Activated CD4-positive, alpha-beta T cell treated with anti-CD3 and anti-CD28 coated beads, Interleukin-2, amount 50 U/mL, for 4 hours (primary cell): ENCODE results near the gene PPCDC.

Source experiments
- DNase-seq, 2 experiments: peaks; one replicate each; pipeline ENCODE4 v3.0.0-alpha.2; 2020

PPCDC gene, protein sequence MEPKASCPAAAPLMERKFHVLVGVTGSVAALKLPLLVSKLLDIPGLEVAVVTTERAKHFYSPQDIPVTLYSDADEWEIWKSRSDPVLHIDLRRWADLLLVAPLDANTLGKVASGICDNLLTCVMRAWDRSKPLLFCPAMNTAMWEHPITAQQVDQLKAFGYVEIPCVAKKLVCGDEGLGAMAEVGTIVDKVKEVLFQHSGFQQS

DNA sequence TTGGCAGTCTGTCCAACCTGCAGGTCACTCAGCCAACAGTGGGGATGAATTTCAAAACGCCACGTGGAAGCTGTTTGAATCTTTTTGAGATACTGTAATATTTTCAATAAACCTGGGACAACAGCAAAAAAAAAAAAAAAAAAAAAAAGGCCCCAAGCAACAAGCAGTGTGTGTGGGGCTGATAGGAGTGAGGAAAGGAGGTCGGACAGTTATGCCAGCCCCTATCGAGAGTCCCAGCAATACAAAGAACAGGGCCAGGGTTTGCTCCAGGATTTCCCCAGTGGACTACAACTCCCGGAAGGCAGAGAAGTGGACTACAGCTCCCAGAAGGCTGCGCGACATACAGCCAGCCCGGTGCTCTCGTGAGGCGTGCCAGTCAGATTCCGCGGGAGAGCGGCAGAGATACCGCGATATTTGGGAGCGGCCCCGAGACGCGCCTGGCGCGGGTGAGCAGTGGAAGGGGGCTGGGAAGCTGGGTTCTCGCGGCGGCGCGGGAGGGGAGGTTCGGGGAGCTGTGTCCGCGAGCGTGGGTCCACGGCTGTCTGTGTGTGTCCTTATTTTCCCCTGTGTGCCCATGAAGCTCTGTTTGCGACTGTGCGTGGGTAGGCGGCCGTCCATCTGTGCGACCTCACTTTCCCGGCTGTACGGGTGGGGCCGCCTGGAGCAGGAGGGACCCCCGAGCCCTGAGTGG is at the start of gene PPCDC:
Gene PPCDC (plus strand): TSS at position 410 of the 691 bp plus-strand sequence. CDS start 4,729 bp downstream, outside the sequence.
- peak; percentile 91 to 92 for DNase-seq

DNA sequence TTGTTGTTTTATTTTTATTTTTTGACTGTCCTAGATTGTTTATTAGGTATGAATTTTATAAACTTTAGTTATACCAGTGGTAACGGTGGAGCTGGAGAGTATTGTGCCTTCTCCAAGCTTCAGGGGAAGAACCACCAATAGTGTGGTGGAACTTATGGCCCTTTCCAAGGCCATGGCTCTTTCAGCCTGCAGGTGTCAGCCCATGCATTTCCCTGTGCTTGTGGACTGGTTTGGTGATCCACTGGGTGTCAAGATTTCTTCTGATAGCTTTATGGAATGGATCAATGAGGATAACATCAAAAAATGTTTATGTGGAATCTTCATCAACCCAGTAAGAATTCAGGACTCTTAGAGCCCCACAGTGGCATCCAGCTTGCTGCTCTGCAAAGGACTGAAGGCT is 47.2 kb upstream of the PPCDC start:
- DNase-seq, result no peak

DNA sequence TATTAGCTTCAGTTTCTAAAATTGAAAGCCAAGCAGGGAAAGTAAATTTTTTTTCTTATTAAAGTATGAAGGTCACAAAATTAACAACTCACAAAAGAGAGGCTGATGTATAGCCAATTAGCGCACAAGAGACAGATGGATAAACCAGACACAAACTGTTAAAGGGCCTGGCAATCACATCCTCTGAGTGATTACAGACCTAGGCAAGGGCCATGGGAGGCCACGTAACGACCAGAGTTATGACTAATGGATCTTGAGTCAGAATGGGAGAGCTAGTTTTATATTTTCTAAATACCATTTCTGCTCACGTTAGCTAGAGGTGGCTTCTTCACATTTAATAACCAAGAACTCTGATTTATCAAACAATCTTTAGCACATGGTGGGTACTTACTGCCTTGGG is 45.8 kb upstream of the PPCDC start:
- DNase-seq, result no peak

DNA sequence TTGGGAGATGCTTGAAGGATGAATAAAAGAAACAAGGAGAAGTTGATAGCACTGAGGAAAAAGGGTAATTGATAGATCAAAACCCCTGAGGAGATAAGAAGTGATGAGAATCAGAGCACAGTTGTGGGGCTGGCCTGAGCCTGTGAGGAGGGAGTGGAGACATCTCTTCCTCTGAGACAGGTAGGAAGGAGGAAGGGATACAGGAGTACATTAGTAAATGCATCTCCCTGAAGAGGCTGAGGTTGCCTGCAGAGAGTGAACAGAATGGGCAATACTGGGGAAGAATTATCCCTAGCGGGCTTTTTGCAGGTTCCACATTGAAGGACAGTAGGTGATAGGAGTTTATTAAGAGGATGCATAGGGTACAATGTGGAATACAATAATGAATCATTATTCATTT is 45.3 kb upstream of the PPCDC start:
- no peak for DNase-seq

DNA sequence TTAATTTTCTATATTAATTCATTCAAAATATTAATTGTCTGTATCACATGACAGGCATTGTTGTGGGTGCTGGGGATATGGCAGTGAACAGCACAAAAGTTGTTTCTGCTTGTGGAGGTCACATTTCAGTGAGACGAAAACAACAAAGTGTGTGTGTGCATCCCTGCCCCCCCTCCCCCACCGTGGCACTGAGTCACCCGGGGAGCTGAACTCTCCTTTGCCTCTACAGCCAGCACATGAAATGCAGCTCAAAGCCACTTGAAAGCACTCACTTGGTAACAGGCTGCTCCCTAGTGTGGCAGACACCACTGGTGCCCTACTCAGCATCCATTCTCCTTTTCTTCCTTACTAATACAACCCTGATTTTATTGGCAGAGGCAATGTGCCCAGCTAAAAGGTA is 44.9 kb upstream of the PPCDC start:
- peak in 1 of 2 experiments; percentile 31 for DNase-seq

DNA sequence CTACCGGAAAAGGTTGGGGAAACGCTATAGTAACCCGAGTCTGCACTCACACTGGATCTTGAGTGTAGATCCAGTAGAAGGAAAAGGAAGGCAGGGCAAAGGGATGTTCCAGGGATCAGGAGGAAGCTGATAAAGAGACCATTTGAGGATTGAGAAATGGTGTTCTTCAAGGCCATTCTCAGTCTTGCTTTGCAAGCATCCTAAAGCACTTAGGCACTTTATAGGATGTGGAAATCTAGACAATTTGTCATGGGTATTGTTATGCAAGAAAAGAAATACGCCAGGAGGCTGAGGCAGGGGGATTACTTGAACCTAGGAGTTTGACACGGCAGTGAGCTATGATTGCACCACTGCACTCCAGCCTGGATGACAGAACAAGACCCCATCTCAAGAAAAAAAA is 41.2 kb upstream of the PPCDC start:
- DNase-seq, result no peak

DNA sequence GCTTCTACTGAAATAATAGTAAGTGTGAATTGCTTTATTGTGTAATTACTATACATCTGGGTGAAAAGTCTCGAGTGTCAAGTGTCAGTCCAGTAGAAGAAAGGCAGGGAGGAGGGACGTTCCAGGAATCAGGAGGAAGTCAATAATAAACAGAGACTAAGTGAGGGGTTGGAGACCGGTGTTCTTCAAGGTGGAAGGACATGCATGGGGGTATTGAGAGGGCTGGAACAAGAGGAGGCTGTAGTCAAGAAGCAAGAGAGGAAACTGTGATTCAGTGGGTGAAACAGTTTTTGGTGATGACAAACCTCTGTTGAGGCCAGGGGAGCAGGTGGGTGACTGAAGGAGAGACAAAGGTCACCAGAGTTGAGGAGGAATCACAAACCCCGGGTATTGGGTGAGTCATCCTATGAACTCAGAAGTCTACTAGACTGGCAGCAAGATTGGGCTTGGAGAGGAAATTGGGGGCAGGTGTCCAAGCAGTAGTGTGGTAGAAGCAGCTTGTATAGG is 39.6 kb upstream of the PPCDC start:
- peak; percentile 10 to 25 for DNase-seq

DNA sequence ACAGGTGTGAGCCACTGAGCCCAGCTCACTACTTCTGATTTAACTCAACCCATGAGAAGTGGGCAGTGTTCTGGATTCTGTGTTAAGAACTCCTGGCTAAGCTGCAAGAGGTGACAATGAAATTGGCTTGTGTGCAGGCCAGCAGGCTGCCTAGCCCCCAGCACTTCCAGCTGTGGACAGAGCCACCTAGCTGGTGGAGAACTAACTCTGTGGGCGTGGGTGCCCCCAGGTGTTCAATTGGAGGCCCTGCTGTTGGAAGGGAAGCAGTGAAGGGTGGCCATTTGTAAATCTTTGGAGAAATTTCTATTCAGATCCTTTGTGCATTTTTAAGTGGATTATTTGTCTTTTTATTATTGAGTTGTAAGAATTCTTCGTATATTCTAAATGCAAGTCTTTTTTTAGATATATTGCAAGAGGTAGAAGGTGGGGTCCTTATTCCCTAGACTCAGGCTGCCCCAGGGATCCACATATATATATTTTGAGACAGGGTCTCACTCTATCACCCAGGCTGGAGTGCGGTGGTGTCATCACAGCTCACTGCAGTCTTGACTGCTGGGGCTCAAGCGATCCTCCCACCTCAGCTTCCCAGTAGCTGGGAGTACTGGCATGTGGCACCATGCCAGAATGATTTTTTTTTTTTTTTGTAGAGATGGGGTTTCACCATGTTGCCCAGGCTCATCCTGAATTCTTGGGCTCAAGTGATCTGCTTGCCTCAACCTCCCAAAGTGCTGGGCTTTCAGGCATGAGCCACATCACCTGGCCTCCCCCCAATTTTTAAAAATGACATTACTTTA is 35.2 kb upstream of the PPCDC start:
- DNase-seq, result peak in 1 of 2 experiments; percentile 9

DNA sequence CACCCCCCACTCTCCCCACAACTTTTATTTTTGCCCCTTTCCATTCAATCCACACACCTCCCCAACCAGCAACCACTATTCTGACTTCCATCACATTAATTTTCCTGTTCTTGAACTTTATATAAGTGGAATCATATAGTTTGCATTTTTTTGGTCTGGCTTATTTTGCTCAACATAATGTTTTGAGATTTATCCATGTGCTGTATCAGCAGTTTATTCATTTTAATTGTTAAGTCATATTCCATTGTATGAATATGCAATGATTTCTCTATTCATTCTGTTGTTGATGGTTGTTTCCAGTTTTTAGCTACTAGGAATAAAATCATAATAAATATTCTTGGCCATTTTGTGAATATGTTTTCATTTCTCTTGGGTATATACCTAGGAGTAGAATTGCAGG is 33.9 kb upstream of the PPCDC start:
- no peak for DNase-seq

DNA sequence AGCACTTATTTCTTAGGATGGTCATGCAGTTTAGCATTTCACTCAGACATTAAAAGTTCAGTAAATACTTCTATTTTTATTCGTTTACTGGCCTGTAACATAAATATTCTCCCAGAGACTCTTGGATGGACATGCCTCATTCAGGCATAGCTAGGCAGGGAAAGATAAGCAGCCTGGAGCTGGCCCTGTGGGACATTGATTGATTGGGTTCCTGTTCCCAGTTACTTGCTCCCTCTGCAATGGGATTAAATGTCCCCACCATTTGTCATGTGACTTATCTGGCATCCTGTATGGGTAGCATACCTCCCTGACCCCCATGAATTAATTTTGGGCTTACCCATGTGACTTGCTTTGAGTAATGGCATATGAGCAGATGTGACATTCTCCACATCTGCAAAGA is 30.8 kb upstream of the PPCDC start:
- DNase-seq, result no peak

DNA sequence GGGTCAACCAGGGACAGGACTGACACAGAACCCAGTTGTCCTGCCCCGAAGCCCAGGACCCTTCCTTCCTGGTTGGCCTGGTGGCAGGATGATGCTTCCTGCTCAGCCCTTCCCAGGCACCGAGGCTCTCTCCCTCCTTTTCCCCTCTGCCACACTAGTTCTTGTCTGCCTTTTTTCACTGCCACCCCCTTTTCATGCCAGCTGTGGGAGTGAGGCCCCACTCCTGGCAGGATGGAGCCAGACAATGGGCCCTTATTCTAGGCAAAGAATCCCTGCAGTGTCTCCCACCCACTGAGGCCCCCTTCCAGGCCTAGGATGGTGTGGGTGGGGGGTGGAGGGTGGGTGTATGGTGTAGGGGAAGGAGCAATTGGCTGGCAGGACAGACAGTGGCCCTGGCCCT is 29.2 kb upstream of the PPCDC start:
- DNase-seq, result no peak

DNA sequence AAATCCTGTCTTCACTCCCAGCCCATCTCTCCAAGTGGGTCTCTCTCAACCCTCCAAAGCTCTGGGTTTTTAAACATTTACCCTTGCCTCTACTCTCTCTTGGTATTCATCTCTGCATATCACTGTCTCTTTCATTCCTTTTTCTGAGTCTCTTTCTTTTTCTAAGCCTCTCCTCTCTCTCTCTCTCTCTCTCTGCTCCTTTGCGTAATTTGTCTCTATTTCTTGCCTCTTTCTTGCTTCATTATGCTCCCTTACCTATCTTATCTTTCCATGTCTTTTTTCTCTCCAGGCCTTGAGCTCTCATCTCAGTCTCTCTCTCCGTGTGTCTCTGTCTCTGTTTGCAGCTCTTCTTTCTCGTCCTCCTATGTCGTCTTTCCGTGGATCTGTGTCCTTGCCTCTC is 28.7 kb upstream of the PPCDC start:
- DNase-seq, result no peak

DNA sequence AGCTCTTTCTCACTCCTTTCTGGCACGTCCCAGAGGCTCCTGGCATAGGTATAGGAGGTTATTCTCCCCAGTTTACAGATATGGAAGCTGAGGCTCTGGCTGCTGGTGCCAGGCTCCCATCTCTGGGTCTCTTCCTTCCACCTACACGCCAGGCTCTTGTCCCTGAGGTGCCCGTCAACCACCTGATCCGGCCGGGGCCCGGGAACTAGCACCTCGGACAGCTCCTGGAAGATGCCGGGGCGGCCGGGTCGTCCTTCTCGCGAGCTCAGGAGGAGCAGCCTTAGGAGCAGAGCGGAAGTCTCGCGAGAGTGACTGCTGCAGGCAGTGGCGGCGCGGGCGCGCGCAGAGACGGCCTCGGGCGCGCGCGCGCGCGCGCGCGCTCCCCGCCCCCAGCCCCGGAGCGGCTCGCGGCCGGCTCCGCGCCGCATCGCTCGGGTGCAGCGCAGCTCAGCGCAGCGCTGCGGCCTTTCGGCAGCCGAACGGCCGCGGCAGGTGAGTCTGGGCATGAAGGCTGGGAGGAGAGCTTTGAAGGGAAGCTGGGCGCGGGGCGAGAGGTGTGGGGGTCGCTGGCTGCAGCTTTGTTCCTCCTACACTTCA is 28.1 kb upstream of the PPCDC start, which contains the start of gene SCAMP5:
Gene SCAMP5 (plus strand): TSS at position 382 of the 597 bp plus-strand sequence. CDS start 16,277 bp downstream, outside the sequence.
- peak; percentile 85 to 88 for DNase-seq

DNA sequence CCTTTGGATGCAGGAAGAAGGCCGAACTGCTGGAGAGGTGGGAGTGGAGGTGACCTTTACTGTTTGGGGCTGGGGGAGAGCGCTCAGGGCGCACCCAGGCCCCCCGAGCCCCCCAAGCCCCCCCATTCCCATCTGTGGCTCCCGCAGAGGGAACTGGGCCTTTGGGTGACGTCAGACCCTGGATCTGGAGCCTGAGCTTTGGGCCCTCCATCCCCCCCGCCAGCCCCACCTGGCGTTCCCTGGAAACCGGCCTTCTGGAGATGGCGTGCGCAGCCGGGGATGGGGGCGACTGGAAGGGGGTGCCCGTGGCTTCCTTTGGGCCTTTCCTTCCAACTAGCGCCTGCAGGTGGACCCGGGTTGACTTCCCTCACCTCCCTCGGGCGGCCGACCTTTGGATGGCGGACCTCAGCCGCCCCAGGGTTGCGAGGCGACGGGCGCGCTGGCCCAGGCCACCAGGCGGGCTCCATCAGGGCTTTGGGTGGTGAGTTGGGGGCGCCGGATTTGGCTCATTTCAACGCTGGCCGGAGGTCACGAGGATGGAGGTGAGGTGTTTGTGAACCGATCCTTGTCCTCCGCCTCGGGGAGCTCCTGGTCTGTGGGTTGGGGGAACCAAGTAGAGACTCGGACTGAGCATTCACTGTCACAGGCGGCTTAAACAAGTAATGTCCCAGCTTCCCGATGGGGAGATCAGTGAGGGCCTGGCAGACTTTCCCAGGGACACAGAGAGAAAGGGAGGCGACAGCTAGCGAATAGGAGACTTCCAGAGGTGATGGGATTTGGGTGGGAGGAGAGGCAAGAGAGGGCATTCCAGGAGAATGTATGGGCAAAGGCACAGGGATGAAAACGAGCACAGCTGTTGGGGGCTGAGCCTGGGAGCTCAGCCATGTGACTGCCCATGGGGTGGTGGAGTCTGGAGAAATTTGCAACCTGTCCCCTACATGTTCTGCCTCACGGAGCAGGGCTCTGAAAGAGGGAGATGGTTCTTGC is 27.3 kb upstream of the PPCDC start:
- DNase-seq, result peak in 1 of 2 experiments; percentile 1

DNA sequence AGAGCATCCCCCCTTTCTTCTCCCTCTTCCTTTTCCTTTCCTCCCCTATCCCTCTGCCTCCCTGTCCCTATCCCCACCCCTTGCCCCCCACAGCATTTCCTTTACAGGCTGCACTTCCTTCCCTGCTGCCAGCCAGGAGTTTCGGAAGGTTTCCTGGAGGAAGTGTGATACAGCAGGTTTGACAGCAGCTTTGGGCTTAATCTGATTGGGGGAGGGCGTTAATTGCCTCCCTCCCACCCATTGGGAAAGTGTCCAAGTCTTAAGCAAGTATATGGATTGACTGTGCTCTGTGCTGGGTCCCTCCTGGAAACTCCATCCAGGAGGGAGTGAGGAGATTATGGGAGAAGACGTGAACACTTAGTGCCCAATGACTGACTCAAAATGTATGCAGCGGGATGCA is 26.2 kb upstream of the PPCDC start:
- no peak for DNase-seq

DNA sequence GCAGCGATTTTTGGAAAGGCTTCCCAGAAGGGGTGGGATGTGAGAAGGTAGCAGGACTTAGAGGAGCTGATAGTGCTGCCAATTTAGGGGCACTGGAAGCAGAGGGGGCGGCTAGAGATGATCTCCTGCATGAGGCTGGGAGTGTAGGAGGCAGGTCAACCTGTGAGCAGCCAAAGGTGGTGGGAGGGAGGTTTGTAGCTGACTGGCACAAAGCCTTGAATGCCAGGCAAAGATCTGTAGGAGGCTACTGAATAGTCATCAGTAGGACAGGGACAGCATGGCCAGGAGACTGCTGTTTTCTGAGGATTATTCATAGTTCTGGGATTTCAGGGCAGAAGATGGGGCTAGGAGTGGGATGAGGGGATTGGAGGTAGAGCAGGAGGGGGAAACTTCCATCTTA is 25.8 kb upstream of the PPCDC start:
- DNase-seq, result no peak

DNA sequence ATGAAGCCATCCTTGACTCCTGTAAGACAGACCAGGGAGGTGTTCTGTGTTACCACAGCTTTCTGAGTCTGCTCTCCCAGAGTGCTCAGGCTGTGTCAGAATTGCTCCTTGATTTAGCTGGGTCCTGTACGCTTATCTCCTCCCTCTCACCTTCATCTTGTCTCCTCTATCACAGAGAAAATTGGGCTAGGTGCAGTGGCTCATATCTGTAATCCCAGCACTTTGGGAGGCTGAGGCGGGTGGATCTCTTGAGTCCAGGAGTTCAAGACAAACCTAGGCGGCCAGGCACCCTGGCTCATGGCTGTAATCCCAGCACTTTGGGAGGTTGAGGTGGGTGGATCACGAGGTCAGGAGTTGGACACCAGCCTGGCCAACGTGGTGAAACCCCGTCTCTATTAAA is 22.1 kb upstream of the PPCDC start:
- no peak for DNase-seq

DNA sequence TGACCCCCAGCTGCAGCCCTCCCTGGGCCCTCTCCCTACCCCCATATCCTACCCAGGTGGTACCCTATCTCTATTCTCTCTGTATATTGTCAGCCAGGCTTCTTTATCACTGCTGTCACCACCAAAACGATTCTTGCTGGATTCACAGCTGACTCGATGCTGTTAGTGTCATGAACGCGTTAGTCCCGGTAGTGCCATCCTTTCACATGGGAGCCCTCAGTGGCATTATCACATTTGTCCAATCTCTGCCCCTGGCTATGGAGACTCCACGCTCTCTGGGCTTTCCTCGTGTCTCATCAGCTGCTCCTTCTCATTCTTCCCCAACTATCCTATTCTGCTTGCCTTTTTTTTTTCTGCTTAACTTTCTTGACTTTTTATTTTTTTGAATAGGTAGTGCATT is 21.0 kb upstream of the PPCDC start:
- DNase-seq, result no peak

DNA sequence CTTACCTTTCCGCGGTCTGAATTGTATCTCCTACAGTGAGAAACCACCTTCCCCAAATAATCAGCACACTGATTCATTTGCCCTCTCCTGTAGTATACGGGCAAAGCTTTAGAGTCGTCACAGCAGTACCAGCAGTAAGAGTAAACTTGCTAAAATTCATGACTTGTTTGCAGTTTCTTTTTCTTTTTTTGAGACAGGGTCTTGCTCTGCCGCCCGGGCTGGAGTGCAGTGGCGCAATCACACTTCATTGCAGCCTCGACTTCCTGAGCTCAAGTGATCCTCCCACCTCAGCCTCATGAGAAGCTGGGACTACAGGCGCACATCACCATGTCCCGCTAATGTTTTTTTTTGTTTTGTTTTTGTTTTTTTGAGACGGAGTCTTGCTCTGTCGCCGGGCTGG is 16.2 kb upstream of the PPCDC start:
- no peak for DNase-seq

DNA sequence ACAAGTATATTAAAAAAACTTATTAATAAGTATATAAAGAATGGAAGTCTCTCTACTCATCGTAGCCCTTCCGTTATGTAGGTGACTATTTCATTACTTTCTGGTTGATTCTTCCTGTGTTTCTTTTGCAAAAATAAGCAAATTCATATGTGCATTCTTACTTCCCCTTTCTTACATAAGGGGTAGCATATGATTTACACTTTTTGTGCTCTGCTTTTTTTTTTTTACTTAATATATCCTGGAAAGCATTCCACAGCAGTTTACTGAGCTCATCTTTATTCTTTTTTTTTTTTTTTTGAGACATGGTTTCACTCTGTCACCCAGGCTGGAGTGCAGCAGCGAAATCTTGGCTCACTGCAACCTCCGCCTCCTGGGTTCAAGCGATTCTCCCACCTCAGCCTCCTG is 15.2 kb upstream of the PPCDC start:
- no peak for DNase-seq

DNA sequence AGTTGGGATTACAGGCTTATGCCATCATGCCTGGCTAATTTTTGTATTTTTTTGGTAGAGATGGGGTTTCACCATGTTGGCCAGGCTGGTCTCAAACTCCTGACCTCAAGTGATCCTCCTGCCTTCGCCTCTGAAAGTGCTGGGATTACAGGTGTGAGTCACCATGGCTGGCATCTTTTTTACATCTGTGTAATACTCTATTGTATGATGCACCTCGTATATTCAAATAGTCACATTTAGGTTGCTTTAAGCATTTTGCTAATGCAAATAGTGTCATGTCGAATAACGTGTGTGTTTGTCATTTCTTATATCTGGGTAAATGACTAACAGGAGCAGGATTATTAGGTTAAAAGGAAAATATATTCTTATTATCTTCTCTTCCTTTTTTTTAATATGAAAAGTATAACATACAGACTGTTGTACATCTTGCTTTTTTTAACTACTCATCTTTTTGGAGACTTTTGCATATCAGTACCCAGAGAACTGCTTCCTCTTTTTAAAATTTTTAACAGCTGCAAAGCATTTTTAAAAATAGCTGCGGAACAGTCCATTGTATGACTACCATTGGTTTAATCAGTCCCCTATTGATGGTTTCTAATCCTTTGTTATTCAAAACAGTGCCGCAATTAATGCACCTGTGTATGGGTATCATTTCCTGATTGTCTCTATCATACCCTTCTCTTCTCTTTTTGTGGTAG is 14.6 kb upstream of the PPCDC start:
- no peak for DNase-seq
